ENCODE data around the gene RBFOX2. TPM values are rescaled to one million over a fixed set of nuclear protein-coding genes. Genes with fewer than 3 reads are reported as not detected.

RBFOX2 gene
- total and polyA plus RNA-seq, 10 donors: 2.6 to 39.6 (median 31.8) TPM

DNA sequence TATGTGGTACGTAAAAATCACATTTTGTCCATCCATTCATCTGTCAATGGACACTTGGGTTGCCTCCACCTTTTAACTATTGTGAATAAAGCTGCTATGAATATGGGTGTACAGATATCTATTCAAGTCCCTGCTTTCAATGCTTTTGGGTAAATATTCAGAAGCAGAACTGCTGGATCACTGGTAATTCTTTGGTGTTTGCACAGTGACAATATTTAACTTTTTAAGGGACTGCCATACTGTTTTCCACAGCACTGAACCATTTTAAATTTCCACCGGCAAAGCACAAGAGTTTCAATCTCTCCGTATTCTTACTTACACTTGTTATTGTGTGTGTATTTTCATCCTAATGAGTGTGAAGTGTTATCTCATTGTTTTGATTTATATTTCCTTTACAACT lies 79.4 kb downstream of the RBFOX2 start:
- intact Hi-C loops (cut with DNase I; ENCODE audit: low total_unique reads): no loop called here

DNA sequence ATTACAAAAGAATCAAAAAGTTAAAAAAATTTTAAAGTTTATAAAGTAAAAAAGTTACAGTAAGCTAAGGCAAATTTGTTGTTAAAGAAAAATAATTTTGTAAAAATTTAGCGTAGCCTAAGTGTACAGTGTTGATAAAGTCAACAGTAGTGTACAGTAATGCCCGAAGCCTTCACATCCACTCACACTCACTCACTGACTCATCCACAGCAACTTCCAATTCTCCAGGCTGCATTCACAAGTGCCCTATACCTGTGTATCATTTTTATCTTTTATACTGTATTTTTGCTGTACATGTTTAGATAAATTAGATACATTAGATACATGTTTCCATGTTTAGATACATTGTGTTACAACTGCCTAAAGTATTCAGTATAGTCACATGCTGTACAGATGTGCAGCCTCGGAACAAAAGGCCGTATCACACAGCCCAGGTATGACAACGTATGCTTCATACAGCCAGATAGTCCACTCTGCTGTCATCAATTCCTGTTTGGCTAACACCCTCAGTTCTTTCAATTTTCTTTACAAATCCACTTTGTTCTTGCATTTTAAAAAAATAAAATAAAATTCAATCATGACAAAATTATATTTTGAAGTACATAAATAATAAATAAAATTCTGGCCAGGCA lies 80.7 kb downstream of the RBFOX2 start:
- WGBS, 5 donors: 92 to 96% (median 94%) methylated on average over 5 of the region's 5 CpGs
- H3K4me1 ChIP-seq: no peaks in the 10 kb centered on the region
- intact Hi-C loops (cut with DNase I; ENCODE audit: low total_unique reads): no loop called here
- H3K9me3 ChIP-seq: no peaks in the 10 kb centered on the region
- H3K36me3 ChIP-seq: no peaks in the 10 kb centered on the region
- H3K27ac ChIP-seq: no peak overlapping the region
- TF ChIP-seq POLR2A (IDR thresholded peaks at IDR 0.05): no peak
- TF ChIP-seq POLR2AphosphoS5 (IDR thresholded peaks at IDR 0.05): no peak
- TF ChIP-seq, protein P1, sequence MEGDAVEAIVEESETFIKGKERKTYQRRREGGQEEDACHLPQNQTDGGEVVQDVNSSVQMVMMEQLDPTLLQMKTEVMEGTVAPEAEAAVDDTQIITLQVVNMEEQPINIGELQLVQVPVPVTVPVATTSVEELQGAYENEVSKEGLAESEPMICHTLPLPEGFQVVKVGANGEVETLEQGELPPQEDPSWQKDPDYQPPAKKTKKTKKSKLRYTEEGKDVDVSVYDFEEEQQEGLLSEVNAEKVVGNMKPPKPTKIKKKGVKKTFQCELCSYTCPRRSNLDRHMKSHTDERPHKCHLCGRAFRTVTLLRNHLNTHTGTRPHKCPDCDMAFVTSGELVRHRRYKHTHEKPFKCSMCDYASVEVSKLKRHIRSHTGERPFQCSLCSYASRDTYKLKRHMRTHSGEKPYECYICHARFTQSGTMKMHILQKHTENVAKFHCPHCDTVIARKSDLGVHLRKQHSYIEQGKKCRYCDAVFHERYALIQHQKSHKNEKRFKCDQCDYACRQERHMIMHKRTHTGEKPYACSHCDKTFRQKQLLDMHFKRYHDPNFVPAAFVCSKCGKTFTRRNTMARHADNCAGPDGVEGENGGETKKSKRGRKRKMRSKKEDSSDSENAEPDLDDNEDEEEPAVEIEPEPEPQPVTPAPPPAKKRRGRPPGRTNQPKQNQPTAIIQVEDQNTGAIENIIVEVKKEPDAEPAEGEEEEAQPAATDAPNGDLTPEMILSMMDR (IDR thresholded peaks at IDR 0.05 in 8 of 11, conservative IDR thresholded peaks at IDR 0.05 in 3 of 11): no peak
- DNase-seq: no peak
- no peaks in the 10 kb centered on the region for H3K27me3 ChIP-seq (replicated peaks in 1 of 7)
- no peak overlapping the region for H3K4me3 ChIP-seq

More for the DNA sequence above, 79.4 kb downstream of the RBFOX2 start:
- 92 to 100% (median 96%) methylated on average over 3 of the region's 3 CpGs for WGBS, 5 donors
- TF ChIP-seq POLR2AphosphoS5 (IDR thresholded peaks at IDR 0.05): no peak
- TF ChIP-seq, protein P1 (IDR thresholded peaks at IDR 0.05 in 8 of 11, conservative IDR thresholded peaks at IDR 0.05 in 3 of 11): no peak
- TF ChIP-seq POLR2A (IDR thresholded peaks at IDR 0.05): no peak
- DNase-seq: no peak
- Histone ChIP-seq H3K4me3 (no peak overlapping the region), H3K36me3 (no peaks in the 10 kb centered on the region), H3K4me1 (no peaks in the 10 kb centered on the region), H3K27me3 (replicated peaks in 1 of 7) (no peaks in the 10 kb centered on the region), H3K27ac (no peak overlapping the region), H3K9me3 (no peaks in the 10 kb centered on the region)

DNA sequence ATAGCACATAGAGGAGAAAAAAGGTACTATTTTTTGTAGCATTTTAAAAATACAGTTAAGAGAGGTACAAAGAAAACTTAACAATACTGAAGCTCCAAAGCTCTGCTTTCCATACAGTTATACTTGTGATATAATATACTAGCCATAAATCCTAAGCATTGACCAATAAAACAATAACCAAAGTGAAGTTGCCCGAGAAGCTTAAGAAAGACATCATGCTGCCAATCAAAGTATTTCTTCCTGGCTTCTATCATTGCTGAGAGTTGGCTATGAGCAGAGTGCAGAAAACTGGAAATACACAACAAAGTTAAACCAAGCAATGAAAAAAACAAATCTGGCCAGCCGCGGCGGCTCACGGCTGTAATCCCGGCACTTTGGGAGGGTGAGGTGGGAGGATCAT lies 84.2 kb downstream of the RBFOX2 start:
- Histone ChIP-seq H3K27ac (no peak overlapping the region), H3K27me3 (replicated peaks in 1 of 7) (no peaks in the 10 kb centered on the region), H3K4me3 (no peak overlapping the region), H3K4me1 (no peaks in the 10 kb centered on the region), H3K36me3 (no peaks in the 10 kb centered on the region), H3K9me3 (no peaks in the 10 kb centered on the region)
- DNase-seq: no peak
- WGBS, 5 donors: 74 to 93% (median 88%) methylated on average over 6 of the region's 6 CpGs
- intact Hi-C loops (cut with DNase I; ENCODE audit: low total_unique reads): no loop called here
- TF ChIP-seq, protein P1 (IDR thresholded peaks at IDR 0.05 in 8 of 11, conservative IDR thresholded peaks at IDR 0.05 in 3 of 11): no peak
- TF ChIP-seq POLR2A (IDR thresholded peaks at IDR 0.05) (no peak), POLR2AphosphoS5 (IDR thresholded peaks at IDR 0.05) (no peak)

DNA sequence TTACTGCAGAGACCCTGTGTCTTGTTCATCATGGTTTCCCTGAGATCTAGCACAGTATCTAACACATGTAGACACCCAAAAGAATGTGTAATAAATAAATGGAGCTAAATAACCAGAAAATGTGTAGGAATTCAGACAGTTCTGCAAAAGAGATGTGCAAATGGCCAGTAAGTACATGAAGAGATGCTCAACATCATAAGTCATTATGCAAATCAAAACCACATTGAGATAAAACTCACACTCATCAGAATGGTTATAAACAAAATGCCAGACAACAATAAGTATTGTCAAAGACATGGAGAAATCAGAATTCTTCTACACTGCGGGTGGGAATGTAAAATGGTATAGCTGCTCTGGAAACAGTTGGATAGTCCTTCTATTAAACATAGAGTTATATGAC lies 88.5 kb downstream of the RBFOX2 start:
- no peaks in the 10 kb centered on the region for H3K4me1 ChIP-seq
- no peak overlapping the region for H3K27ac ChIP-seq
- no peak for DNase-seq
- no peak overlapping the region for H3K4me3 ChIP-seq
- H3K9me3 ChIP-seq: no peaks in the 10 kb centered on the region
- no peaks in the 10 kb centered on the region for H3K36me3 ChIP-seq
- TF ChIP-seq POLR2AphosphoS5 (IDR thresholded peaks at IDR 0.05) (no peak), POLR2A (IDR thresholded peaks at IDR 0.05) (no peak)
- TF ChIP-seq, protein P1 (IDR thresholded peaks at IDR 0.05 in 8 of 11, conservative IDR thresholded peaks at IDR 0.05 in 3 of 11): no peak
- intact Hi-C loops (cut with DNase I; ENCODE audit: low total_unique reads): no loop called here
- WGBS, 5 donors: 91 to 100% (median 95%) methylated on average over 1 of the region's 1 CpG
- no peaks in the 10 kb centered on the region for H3K27me3 ChIP-seq (replicated peaks in 1 of 7)
